ENCODE measurements around the gene SLU7. TPM values are rescaled to one million over a fixed set of nuclear protein-coding genes. Genes with fewer than 3 reads are reported as not detected.

The SLU7 gene
- 80.3 TPM for polyA plus RNA-seq (2012; ENCODE audit: insufficient read depth, insufficient read length)

GRCh38 chr5:160418561-160419457 lies at the start of gene SLU7:
Gene SLU7, minus strand, starts transcription at chr5:160419081. Its CDS starts 3,787 bp downstream, at chr5:160415294.
- DNase-seq (ENCODE audit: low read depth, low spot score) = peak; percentile 88
- peak within 1 kb of the TSS; percentile 97 for H3K4me3 ChIP-seq (ENCODE audit: low read length)

- H3K4me3 ChIP-seq (ENCODE audit: low read length) = no peak overlapping the region
- no peak for DNase-seq (ENCODE audit: low read depth, low spot score)
Observed at GRCh38 chr5:160468363-160468975, 49.6 kb upstream of the SLU7 start.

GRCh38 chr5:160467555-160468362 lies 48.9 kb upstream of the SLU7 start:
- DNase-seq (ENCODE audit: low read depth, low spot score) = peak; percentile 67
- peak overlapping the region; percentile 13 for H3K4me3 ChIP-seq (ENCODE audit: low read length)

GRCh38 chr5:160466889-160467554 lies 48.1 kb upstream of the SLU7 start:
- no peak overlapping the region; the same call in 1 of the 2 replicates for H3K4me3 ChIP-seq (ENCODE audit: low read length)
- no peak for DNase-seq (ENCODE audit: low read depth, low spot score)

GRCh38 chr5:160466116-160466515 lies 47.2 kb upstream of the SLU7 start:
- DNase-seq (ENCODE audit: low read depth, low spot score) = no peak
- H3K4me3 ChIP-seq (ENCODE audit: low read length) = no peak overlapping the region

GRCh38 chr5:160464466-160464797 lies 45.6 kb upstream of the SLU7 start:
- no peak overlapping the region for H3K4me3 ChIP-seq (ENCODE audit: low read length)

GRCh38 chr5:160463740-160464465 lies 45.0 kb upstream of the SLU7 start:
- DNase-seq (ENCODE audit: low read depth, low spot score) = no peak
- H3K4me3 ChIP-seq (ENCODE audit: low read length) = no peak overlapping the region

More at GRCh38 chr5:160464466-160464797, 45.6 kb upstream of the SLU7 start:
- no peak for DNase-seq (ENCODE audit: low read depth, low spot score)

- H3K4me3 ChIP-seq (ENCODE audit: low read length) = no peak overlapping the region
- DNase-seq (ENCODE audit: low read depth, low spot score) = no peak
Observed at GRCh38 chr5:160463227-160463626, 44.3 kb upstream of the SLU7 start.

GRCh38 chr5:160462167-160462566 lies 43.3 kb upstream of the SLU7 start:
- no peak overlapping the region for H3K4me3 ChIP-seq (ENCODE audit: low read length)
- no peak for DNase-seq (ENCODE audit: low read depth, low spot score)

- DNase-seq (ENCODE audit: low read depth, low spot score) = no peak
- no peak overlapping the region for H3K4me3 ChIP-seq (ENCODE audit: low read length)
Observed at GRCh38 chr5:160461378-160461777, 42.5 kb upstream of the SLU7 start.

- H3K4me3 ChIP-seq (ENCODE audit: low read length) = no peak overlapping the region
- DNase-seq (ENCODE audit: low read depth, low spot score) = no peak
Observed at GRCh38 chr5:160460377-160461049, 41.6 kb upstream of the SLU7 start.

GRCh38 chr5:160458806-160459800 lies 40.2 kb upstream of the SLU7 start:
- H3K4me3 ChIP-seq (ENCODE audit: low read length) = no peak overlapping the region
- DNase-seq (ENCODE audit: low read depth, low spot score) = no peak

GRCh38 chr5:160457252-160457651 lies 38.4 kb upstream of the SLU7 start:
- no peak overlapping the region for H3K4me3 ChIP-seq (ENCODE audit: low read length)
- DNase-seq (ENCODE audit: low read depth, low spot score) = no peak

- no peak for DNase-seq (ENCODE audit: low read depth, low spot score)
- H3K4me3 ChIP-seq (ENCODE audit: low read length) = no peak overlapping the region
Observed at GRCh38 chr5:160456480-160457177, 37.7 kb upstream of the SLU7 start.

GRCh38 chr5:160455600-160455999 lies 36.7 kb upstream of the SLU7 start:
- no peak overlapping the region for H3K4me3 ChIP-seq (ENCODE audit: low read length)
- DNase-seq (ENCODE audit: low read depth, low spot score) = no peak

- no peak for DNase-seq (ENCODE audit: low read depth, low spot score)
- no peak overlapping the region for H3K4me3 ChIP-seq (ENCODE audit: low read length)
Observed at GRCh38 chr5:160453751-160454150, 34.9 kb upstream of the SLU7 start.

Measured in Jurkat, Clone E6-1 (cell line).